Natural killer cell (primary cell): Measurements from ENCODE around the gene AMOTL2. TPM values are rescaled to one million over a fixed set of nuclear protein-coding genes. Genes with fewer than 3 reads are reported as not detected.

Source experiments
- ATAC-seq, 3 donors: fragments of 150-1000 bp in 2 of 3; fragments of 200-7000 bp in 1 of 3; cut with Tn5 transposase; 1 replicate in 1 of 3; 2 replicates in 2 of 3; pipeline ENCODE4 v1.10.0; 2021; ENCODE audit warnings: mild to moderate bottlenecking in 2 of 3, moderate library complexity in 2 of 3
- DNase-seq, 2 donors: peaks; one replicate each; pipeline versions ENCODE4 v3.0.0 to v3.0.0-alpha.2; 2013 to 2021; ENCODE audit warnings: mixed read lengths in 1 of 2
- H3K27ac ChIP-seq: one replicate; pipeline ENCODE4 v1.5.1; 2013; ENCODE audit warnings: mild to moderate bottlenecking, low read length
- H3K27me3 ChIP-seq: one replicate; pipeline ENCODE4 v1.6.1; 2013; ENCODE audit warnings: low read length; ENCODE audit not compliant: control insufficient read depth, insufficient read depth
- H3K36me3 ChIP-seq: one replicate; pipeline ENCODE4 v1.6.1; 2013; ENCODE audit warnings: low read length; ENCODE audit not compliant: control insufficient read depth, insufficient read depth
- H3K4me1 ChIP-seq: one replicate; pipeline ENCODE4 v1.6.1; 2013; ENCODE audit warnings: low read length; ENCODE audit not compliant: control insufficient read depth, insufficient read depth
- H3K4me3 ChIP-seq: one replicate; pipeline ENCODE4 v1.5.1; 2013; ENCODE audit warnings: low read length
- H3K9me3 ChIP-seq: one replicate; pipeline ENCODE4 v1.6.1; 2013; ENCODE audit warnings: low read length; ENCODE audit not compliant: control insufficient read depth, insufficient read depth
- H3K27ac Mint-ChIP-seq, 2 donors: one replicate each; pipeline ENCODE4 v1.8.0; 2022; ENCODE audit warnings: mild to moderate bottlenecking in 2 of 2, mixed read lengths in 2 of 2, moderate library complexity in 1 of 2
- H3K27me3 Mint-ChIP-seq, 2 donors: one replicate each; pipeline ENCODE4 v1.8.0; 2022; ENCODE audit warnings: low read depth in 2 of 2, mixed read lengths in 2 of 2
- H3K36me3 Mint-ChIP-seq: one replicate; pipeline ENCODE4 v1.8.0; 2022; ENCODE audit warnings: mixed read lengths
- H3K4me1 Mint-ChIP-seq, 2 donors: one replicate each; pipeline ENCODE4 v1.8.0; 2022; ENCODE audit warnings: mixed read lengths in 2 of 2
- H3K4me3 Mint-ChIP-seq: one replicate; pipeline ENCODE4 v1.8.0; 2022; ENCODE audit warnings: mild to moderate bottlenecking, moderate library complexity, mixed read lengths
- H3K9me3 Mint-ChIP-seq, 2 donors: one replicate each; pipeline ENCODE4 v1.8.0; 2022; ENCODE audit warnings: mixed read lengths in 2 of 2
- CTCF ChIP-seq: fragments of 200-600 bp; IDR thresholded peaks from one replicate; pipeline ENCODE4 v1.8.0; 2022; ENCODE audit warnings: antibody characterized with exemption
- WGBS: methylation state at CpG from one replicate; pipeline ENCODE4 v1.1.7; 2013; ENCODE audit warnings: missing lambda C conversion rate; ENCODE audit not compliant: insufficient coverage; 5-methylcytosine and 5-hydroxymethylcytosine counted together
- intact Hi-C: fragments of 100-400 bp; cut with micrococcal nuclease; formaldehyde crosslinking; loops from one replicate; pipeline ENCODE4 v1.14.2; 2022
- total RNA-seq, 4 donors: library from RNA; stranded (reverse); fragments of 120-200 nt in 1 of 4; gene quantifications; one replicate each; pipeline versions ENCODE4 v1.2.3 to v1.2.4, GENCODE V29; 2013 to 2022

Gene AMOTL2
- total RNA-seq, 3 donors from 2014 or later (not counting 1 experiment from before 2014, with no cell fraction given): not detected

- Mint-ChIP-seq H3K27me3 (peaks cover 0 to 4% of the 10 kb centered on the region in 2 donors), H3K4me3 (no peak overlapping the region), H3K4me1 (no peaks in the 10 kb centered on the region), H3K36me3 (no peaks in the 10 kb centered on the region), H3K27ac (no peak overlapping the region), H3K9me3 (no peaks in the 10 kb centered on the region)
- no peak for DNase-seq
- intact Hi-C loops: no loop called here
- Histone ChIP-seq H3K27me3 (no peaks in the 10 kb centered on the region), H3K9me3 (no peaks in the 10 kb centered on the region), H3K4me3 (no peak overlapping the region), H3K4me1 (no peaks in the 10 kb centered on the region), H3K36me3 (no peaks in the 10 kb centered on the region), H3K27ac (no peak overlapping the region)
- ATAC-seq: no peak
- no peak for TF ChIP-seq CTCF
- 89% methylated on average over 10 of the region's 10 CpGs for WGBS
Observed at GRCh38 chr3:134357261-134357913, 16.9 kb downstream of the AMOTL2 start.

GRCh38 chr3:134356411-134357040, 17.7 kb downstream of the AMOTL2 start:
- H3K27me3 ChIP-seq: no peaks in the 10 kb centered on the region
- Mint-ChIP-seq H3K9me3 (no peaks in the 10 kb centered on the region), H3K27me3 (peaks cover 0 to 4% of the 10 kb centered on the region in 2 donors), H3K4me3 (no peak overlapping the region), H3K27ac (no peak overlapping the region), H3K4me1 (no peaks in the 10 kb centered on the region), H3K36me3 (no peaks in the 10 kb centered on the region)
- no peaks in the 10 kb centered on the region for H3K9me3 ChIP-seq
- no peaks in the 10 kb centered on the region for H3K36me3 ChIP-seq
- TF ChIP-seq CTCF: no peak
- intact Hi-C loops: no loop called here
- WGBS: 94% methylated on average over 9 of the region's 9 CpGs
- H3K27ac ChIP-seq: no peak overlapping the region
- no peaks in the 10 kb centered on the region for H3K4me1 ChIP-seq
- ATAC-seq: no peak
- H3K4me3 ChIP-seq: no peak overlapping the region
- DNase-seq: no peak

GRCh38 chr3:134355416-134355815, 18.8 kb downstream of the AMOTL2 start:
- no peak overlapping the region for H3K4me3 ChIP-seq
- no peak for ATAC-seq
- peaks cover 0 to 4% of the 10 kb centered on the region in 2 donors for H3K27me3 Mint-ChIP-seq
- TF ChIP-seq CTCF: no peak
- H3K9me3 ChIP-seq: no peaks in the 10 kb centered on the region
- no peak overlapping the region for H3K27ac ChIP-seq
- intact Hi-C loops: no loop called here
- DNase-seq: no peak
- no peaks in the 10 kb centered on the region for H3K36me3 Mint-ChIP-seq
- 97% methylated on average over 5 of the region's 5 CpGs for WGBS
- H3K27me3 ChIP-seq: no peaks in the 10 kb centered on the region
- no peaks in the 10 kb centered on the region for H3K9me3 Mint-ChIP-seq
- no peaks in the 10 kb centered on the region for H3K4me1 ChIP-seq
- no peaks in the 10 kb centered on the region for H3K4me1 Mint-ChIP-seq
- no peak overlapping the region for H3K27ac Mint-ChIP-seq
- no peaks in the 10 kb centered on the region for H3K36me3 ChIP-seq
- no peak overlapping the region for H3K4me3 Mint-ChIP-seq
